Cerebellar cortex (tissue), 1 donor: ENCODE data around the gene MACROD2.

Experiments used
- DNase-seq: peaks from one replicate; pipeline ENCODE4 v3.0.0-alpha.2; 2015; ENCODE audit warnings: low spot score

The MACROD2 gene

DNA sequence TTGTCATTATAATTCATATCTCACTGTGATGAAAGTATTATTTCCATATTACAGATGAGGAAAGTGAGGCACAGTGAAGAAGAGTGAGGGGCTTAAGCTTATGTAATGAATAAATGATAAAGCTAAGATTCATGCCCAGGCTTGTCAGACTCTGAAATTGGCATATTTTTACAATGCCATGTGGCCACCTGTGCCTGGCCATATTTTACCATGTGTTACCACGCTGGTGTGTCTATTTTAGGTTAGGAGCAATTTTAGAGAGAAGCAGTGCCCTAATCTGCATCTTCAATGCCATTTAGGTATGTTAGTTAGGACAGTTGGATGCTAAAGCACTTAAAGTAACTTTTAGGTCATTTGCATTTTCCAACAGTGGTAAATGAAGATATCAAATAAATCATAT, 530.1 kb downstream of the MACROD2 start:
- peak; percentile 84 for DNase-seq

DNA sequence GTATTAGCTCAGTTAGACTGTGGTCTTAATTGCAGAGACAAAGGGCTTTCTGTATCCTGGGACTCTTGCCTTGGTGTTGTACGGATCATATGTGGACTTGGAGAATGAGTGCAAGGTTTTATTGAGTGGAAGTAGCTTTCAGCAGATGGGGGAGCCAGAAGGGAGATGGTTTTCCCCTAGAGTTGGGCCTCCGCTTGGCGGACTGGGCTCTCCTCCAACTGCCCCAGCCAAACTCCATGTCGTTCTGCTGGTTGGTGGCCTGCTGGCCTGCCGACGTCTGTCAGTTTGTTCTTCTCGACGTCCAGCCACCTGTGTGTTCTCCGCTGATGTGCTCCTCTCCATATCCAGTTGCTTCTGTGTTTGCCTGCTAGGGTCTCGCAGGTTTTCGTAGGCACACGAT, 531.6 kb downstream of the MACROD2 start:
- DNase-seq = peak; percentile 80

- no peak for DNase-seq
Observed at GRCh38 chr20:14531786-14532185, 536.5 kb downstream of the MACROD2 start.

DNA sequence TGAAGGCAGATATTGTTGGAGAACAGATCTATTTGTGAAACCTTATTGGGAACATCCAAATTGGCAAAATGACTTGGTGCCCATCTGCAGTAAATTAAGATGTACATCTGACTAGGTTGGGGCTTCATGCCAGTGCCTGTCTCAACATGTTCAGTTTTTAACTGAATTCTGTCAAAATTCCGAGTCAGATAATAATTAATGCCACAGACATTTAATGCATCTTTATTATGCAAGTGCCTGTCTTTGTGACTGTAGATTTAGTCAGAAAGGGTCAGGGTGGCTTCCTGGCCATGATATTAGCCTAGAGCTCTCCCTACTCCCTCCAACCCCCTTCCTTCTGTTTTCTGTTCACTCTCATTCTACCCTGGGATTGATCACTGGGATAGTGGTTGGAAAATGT, 541.4 kb downstream of the MACROD2 start:
- DNase-seq = peak; percentile 34

DNA sequence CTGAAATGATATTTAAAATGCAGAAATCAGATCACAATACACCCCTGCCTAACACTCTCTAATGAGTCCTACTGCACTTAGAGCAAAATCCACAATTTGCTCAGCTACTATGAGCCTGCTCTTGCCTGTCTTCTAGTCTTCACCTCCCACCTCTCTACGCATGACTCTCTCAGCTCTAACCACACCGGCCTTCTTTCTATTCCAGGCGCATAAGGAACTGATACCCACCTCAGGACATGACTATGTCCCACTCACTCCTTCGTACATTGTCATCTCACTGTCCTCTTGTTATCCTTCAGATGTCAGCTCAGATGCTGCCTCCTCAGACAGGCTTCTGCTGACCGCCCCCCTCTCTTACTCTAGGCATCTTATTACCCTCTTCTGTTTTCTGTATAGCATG, 543.1 kb downstream of the MACROD2 start:
- DNase-seq = no peak

DNA sequence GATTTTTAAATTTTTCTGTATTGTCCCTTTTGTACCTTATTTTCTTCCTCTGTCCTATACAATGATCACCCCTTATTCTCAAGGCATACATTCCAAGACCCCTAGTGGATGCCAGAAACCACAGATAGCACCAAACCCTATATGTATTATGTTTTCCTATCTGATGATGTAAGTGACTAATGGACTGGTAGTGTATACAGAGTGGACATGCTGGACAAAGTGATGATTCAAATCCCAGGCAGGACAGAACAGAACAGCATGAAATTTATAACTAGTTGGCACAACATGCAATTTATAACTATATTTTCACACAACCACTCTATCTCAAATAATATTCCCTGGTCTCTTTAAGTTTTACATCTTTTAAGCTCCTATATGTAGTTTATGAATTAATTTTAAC, 547.7 kb downstream of the MACROD2 start:
- no peak for DNase-seq

- peak; percentile 66 for DNase-seq
Observed at GRCh38 chr20:14544688-14545087, 549.4 kb downstream of the MACROD2 start.

GRCh38 chr20:14550655-14551054, 555.3 kb downstream of the MACROD2 start:
- no peak for DNase-seq

DNA sequence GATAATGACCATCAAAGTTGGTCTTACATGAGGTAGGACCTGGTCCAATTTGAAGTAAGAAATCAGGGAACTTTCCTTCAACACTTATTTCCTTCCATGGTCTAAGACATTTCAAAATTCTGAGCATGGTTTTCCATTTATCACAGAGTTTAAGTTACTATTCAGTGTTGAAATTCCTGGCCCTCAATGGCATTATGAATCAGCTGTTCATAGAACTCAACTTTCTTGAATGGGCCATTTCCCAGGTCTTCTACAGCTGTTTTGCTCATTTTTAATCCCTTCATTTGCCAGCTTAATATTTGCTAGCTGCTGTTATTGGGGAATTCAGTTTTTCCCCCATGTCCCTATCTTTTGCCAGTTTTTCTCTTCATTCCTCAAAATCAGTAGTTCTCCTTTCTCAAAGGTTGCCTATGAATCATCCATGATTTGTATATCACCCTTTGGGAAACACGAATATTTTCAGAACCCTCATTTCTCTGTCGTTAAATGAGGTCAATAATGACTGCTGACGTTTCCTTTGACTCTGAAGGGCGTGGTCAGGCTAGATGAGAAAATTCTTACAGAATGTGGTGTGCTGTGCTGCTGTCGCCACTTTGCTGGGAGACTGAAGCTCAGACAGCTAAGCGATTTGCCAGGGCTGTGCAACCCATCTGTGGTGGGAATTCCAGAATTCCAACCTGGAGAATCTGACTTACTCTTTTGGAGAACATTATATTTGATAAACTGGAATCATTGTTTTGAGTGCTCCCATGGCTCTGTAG, 558.6 kb downstream of the MACROD2 start:
- no peak for DNase-seq

DNA sequence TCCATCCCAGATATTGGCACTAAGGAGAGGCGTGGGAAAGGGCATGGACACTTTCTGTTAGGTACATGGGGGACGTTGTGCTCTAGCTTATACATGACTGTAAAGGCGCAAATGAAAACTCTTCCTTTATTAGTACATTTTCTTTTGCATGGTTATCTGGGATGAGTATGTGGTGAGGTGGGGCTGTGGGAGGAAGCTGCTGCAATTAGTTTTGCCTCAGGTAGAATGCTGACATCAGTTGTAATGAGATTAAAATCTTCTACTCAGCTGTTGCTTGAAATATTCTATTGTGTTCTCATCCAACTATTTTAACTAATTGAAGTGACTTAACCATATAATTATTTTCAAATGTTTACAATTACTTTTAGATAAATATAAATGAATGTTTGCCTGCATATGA, 560.4 kb downstream of the MACROD2 start:
- DNase-seq = no peak

GRCh38 chr20:14556206-14556605, 560.9 kb downstream of the MACROD2 start:
- DNase-seq = no peak

- DNase-seq = no peak
Observed at GRCh38 chr20:14559612-14560011, 564.3 kb downstream of the MACROD2 start.

GRCh38 chr20:14561741-14562221, 566.5 kb downstream of the MACROD2 start:
- DNase-seq = no peak

DNA sequence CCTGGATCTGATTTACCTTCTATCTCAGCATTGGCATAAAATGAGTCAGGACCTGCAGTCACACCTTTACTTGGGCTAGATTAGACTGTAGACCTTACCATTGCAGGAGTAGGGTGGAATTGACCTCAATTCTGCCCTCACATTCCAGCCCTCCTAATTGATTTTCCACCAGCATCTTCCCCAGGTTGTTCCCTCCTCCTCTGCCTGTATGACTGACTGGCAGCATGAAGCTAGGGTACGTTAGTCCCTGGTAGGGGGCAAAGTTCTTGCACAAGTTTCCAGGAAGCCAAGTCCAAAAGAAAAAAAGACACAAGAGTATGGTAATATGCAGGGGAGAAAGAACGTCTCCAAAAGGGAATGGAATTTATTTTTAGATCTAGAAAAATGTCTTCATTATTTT, 567.7 kb downstream of the MACROD2 start:
- DNase-seq = no peak

DNA sequence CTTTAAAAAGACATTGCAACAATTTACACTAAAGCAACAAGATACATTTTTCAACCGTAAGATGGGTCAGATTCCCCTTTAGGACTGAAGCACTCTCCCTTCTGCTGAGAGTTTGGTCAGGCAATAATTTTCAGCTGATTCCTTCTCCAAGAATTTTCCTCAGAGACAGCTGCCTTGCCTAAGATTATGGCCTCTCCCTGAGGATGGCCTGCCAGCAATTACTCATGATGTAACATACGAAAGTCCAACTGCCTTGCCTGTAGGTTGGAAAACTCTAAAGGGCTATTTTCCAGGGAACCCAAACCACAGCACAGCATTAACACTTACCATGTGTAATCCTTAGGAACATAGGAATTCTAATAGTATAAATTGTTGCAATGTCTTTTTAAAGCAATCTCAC, 571.2 kb downstream of the MACROD2 start:
- no peak for DNase-seq

- no peak for DNase-seq
Observed at GRCh38 chr20:14568225-14568624, 572.9 kb downstream of the MACROD2 start.

DNA sequence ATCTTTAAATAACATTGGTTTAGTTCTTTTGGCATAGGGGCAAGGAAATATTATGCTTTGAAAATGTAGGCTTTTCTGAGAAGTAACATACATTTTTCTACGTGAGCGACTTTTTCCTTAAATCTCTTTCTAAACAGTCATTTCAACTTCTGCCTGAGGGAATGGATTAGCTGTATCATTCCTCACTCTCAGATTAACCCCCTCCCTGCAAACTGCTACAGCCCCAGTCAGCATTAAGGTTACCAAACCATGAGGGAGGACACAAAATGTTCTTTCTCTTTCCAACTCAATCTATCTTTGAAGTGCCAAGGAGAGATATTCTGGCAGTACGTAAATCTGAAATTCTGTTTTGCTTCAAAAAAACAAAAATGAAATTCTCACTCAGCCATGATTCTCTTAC, 573.4 kb downstream of the MACROD2 start:
- DNase-seq = no peak

- DNase-seq = no peak
Observed at GRCh38 chr20:14569641-14570040, 574.3 kb downstream of the MACROD2 start.

DNA sequence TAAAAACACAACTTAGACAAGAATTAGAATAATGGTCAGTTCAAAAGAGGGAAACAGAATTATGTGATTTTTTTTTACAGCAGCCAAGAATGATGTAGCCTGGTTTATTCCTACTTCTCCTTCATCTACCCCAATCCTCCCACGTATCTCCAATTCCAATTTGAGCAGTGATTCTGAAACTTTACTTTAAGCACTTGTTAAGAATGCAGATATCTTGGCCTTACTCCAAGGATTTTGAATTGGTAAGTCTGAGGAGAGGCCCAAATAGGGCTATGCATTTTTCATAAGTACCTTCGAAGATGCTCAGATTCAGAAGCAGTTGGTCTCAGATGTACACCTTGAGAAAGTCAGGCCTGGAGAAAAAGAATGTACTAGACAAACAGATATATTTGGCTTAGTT, 575.5 kb downstream of the MACROD2 start:
- no peak for DNase-seq

- DNase-seq = no peak
Observed at GRCh38 chr20:14573676-14574075, 578.4 kb downstream of the MACROD2 start.

DNA sequence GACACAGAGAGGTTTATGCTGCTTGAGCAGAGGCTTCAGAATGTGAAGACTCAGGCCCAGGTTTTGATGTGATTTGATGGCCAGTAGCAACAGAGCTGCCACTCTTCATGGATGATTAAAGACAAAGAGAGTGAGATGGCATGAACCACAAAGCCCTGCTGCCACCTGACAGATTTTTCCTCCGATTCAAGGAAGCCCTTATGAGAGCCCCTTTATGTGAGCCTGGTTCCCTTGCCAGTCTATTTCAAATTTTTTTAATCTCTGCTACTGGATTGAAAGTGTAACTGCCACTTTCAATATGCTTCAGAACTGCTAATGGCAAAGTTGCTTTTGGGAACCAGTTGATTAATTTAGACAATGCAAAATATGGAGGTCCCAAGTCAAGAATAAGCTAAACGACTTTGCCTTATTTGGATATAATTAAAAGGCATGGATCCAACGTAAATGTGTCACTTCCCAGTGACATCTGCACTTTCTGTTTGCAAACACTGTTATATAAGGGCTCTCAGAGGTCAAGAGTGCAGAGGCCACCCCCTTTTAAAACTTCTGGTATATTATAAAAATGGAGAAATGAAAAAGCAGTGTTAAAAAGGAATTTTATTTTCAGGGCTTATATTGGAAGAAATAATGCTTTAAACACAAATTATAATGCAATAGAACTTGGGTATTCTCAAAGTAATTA, 581.0 kb downstream of the MACROD2 start:
- peak; percentile 11 for DNase-seq

DNA sequence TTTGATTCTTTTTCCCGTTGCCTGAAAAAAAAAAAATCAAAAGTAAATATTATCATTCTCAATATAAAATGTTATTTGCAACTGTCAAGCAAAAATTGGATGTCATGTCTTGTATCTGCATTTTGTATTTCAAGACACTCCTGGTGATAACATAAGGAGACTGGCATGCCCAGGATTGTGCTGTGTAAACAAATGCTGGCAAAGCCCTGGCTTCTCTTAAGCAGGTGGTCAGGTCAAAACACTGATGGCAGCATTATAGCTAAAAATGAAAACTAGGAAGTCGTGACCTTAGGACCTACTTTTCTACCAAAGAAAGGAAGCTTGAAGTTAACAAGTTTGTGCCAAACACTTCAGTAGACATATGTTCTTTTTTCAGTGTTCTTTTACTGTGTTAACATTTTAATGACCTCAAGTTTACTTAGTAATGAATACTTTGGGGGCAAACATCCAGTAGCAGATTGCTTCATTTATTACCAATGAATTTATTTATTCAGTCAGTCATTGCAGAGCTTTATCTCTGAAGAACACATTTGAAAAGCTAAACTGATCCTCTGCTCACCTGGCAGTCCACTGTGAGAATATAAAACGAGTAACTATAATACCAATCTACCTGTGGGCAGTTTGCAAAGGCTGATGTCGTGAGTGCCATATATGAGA, 585.2 kb downstream of the MACROD2 start:
- peak; percentile 42 for DNase-seq

DNA sequence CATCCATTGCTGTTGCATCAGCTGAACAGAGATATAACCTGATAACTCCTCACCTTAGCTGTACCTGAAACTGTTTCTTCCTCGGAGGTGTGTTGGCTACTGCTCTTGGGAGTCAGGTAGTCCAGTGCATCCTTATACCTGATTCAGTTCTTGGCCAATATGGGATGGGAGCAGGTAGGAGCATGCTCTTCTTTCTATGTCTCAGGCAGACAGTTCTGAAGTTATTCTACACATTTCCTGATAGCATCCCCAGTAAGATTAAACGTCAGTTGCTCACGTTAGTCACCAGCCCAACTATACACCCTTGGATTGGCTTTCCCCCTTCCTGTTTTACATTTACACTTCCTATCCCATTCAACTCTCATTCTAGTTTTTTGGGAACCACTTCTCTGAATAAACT, 586.4 kb downstream of the MACROD2 start:
- DNase-seq = no peak
